Effector memory CD8-positive, alpha-beta T cell (primary cell): ENCODE results near the gene GHRH.

Experiments
- ATAC-seq: fragments of 150-1000 bp; cut with Tn5 transposase; replicated peaks from 2 replicates; pipeline ENCODE4 v1.10.0; 2021; ENCODE audit warnings: mild to moderate bottlenecking, moderate library complexity
- DNase-seq, 3 experiments: peaks; one replicate each; pipeline ENCODE4 v3.0.0; 2021
- H3K27ac Mint-ChIP-seq, 2 donors: one replicate each; pipeline ENCODE4 v1.8.0; 2022; ENCODE audit warnings: mild to moderate bottlenecking in 2 of 2, mixed read lengths in 2 of 2, moderate library complexity in 2 of 2
- H3K27me3 Mint-ChIP-seq, 2 donors: one replicate each; pipeline ENCODE4 v1.8.0; 2022; ENCODE audit warnings: mixed read lengths in 2 of 2
- H3K36me3 Mint-ChIP-seq: one replicate; pipeline ENCODE4 v1.8.0; 2022; ENCODE audit warnings: mild to moderate bottlenecking, moderate library complexity, mixed read lengths; ENCODE audit not compliant: insufficient read depth
- H3K4me1 Mint-ChIP-seq, 2 donors: one replicate each; pipeline ENCODE4 v1.8.0; 2022; ENCODE audit warnings: low read depth in 2 of 2, mixed read lengths in 2 of 2
- H3K4me3 Mint-ChIP-seq, 2 donors: one replicate each; pipeline ENCODE4 v1.8.0; 2022; ENCODE audit warnings: mild to moderate bottlenecking in 2 of 2, mixed read lengths in 2 of 2, moderate library complexity in 2 of 2
- H3K9me3 Mint-ChIP-seq, 2 donors: one replicate each; pipeline ENCODE4 v1.8.0; 2022; ENCODE audit warnings: mixed read lengths in 2 of 2

GHRH gene

GRCh38 chr20:37219751-37220668 lies 41.6 kb downstream of the GHRH start:
- Mint-ChIP-seq H3K4me3 (no peak overlapping the region), H3K27me3 (no peaks in the 10 kb centered on the region), H3K27ac (peak overlapping the region in 1 of 2 donors; percentile 71), H3K9me3 (no peaks in the 10 kb centered on the region), H3K4me1 (peaks cover 0 to 3% of the 10 kb centered on the region in 2 donors), H3K36me3 (peaks cover 90% of the 10 kb centered on the region)
- no peak for DNase-seq
- no peak for ATAC-seq

GRCh38 chr20:37218976-37219375 lies 42.6 kb downstream of the GHRH start:
- no peak overlapping the region for H3K27ac Mint-ChIP-seq
- no peaks in the 10 kb centered on the region for H3K9me3 Mint-ChIP-seq
- ATAC-seq = no peak
- H3K4me1 Mint-ChIP-seq = peaks cover 2 to 3% of the 10 kb centered on the region in 2 donors
- DNase-seq = no peak
- no peak overlapping the region for H3K4me3 Mint-ChIP-seq
- H3K27me3 Mint-ChIP-seq = no peaks in the 10 kb centered on the region
- H3K36me3 Mint-ChIP-seq = peaks cover 87% of the 10 kb centered on the region

- peaks cover 2 to 3% of the 10 kb centered on the region in 2 donors for H3K4me1 Mint-ChIP-seq
- DNase-seq = no peak
- no peaks in the 10 kb centered on the region for H3K9me3 Mint-ChIP-seq
- no peak for ATAC-seq
- H3K27ac Mint-ChIP-seq = no peak overlapping the region
- H3K4me3 Mint-ChIP-seq = no peak overlapping the region
- H3K27me3 Mint-ChIP-seq = no peaks in the 10 kb centered on the region
- peaks cover 87% of the 10 kb centered on the region for H3K36me3 Mint-ChIP-seq
Measured at GRCh38 chr20:37218441-37218840, 43.2 kb downstream of the GHRH start.

GRCh38 chr20:37209661-37210314 lies 51.8 kb downstream of the GHRH start:
- H3K36me3 Mint-ChIP-seq = peaks cover 87% of the 10 kb centered on the region
- no peaks in the 10 kb centered on the region for H3K9me3 Mint-ChIP-seq
- no peak overlapping the region for H3K4me3 Mint-ChIP-seq
- no peak overlapping the region for H3K27ac Mint-ChIP-seq
- ATAC-seq = no peak
- no peak for DNase-seq
- H3K27me3 Mint-ChIP-seq = no peaks in the 10 kb centered on the region
- peaks cover 0 to 2% of the 10 kb centered on the region in 2 donors for H3K4me1 Mint-ChIP-seq

- ATAC-seq = no peak
- Mint-ChIP-seq H3K27me3 (no peaks in the 10 kb centered on the region), H3K27ac (no peak overlapping the region), H3K36me3 (peaks cover 88% of the 10 kb centered on the region), H3K4me3 (no peak overlapping the region), H3K9me3 (no peaks in the 10 kb centered on the region), H3K4me1 (no peaks in the 10 kb centered on the region)
- no peak for DNase-seq
Measured at GRCh38 chr20:37209193-37209592, 52.4 kb downstream of the GHRH start.

GRCh38 chr20:37207171-37207570 lies 54.4 kb downstream of the GHRH start:
- H3K4me3 Mint-ChIP-seq = no peak overlapping the region
- no peak for DNase-seq
- H3K36me3 Mint-ChIP-seq = peaks cover 83% of the 10 kb centered on the region
- no peak overlapping the region for H3K27ac Mint-ChIP-seq
- no peaks in the 10 kb centered on the region for H3K9me3 Mint-ChIP-seq
- ATAC-seq = no peak
- H3K27me3 Mint-ChIP-seq = no peaks in the 10 kb centered on the region
- peaks cover 0 to 2% of the 10 kb centered on the region in 2 donors for H3K4me1 Mint-ChIP-seq

- H3K4me1 Mint-ChIP-seq = peaks cover 0 to 2% of the 10 kb centered on the region in 2 donors
- no peaks in the 10 kb centered on the region for H3K27me3 Mint-ChIP-seq
Measured at GRCh38 chr20:37205794-37206193, 55.8 kb downstream of the GHRH start.

GRCh38 chr20:37205130-37205529 lies 56.5 kb downstream of the GHRH start:
- no peaks in the 10 kb centered on the region for H3K9me3 Mint-ChIP-seq
- H3K4me1 Mint-ChIP-seq = peaks cover 0 to 2% of the 10 kb centered on the region in 2 donors
- H3K4me3 Mint-ChIP-seq = no peak overlapping the region
- peaks cover 85% of the 10 kb centered on the region for H3K36me3 Mint-ChIP-seq
- no peaks in the 10 kb centered on the region for H3K27me3 Mint-ChIP-seq
- DNase-seq (no peak), ATAC-seq (no peak)
- peak overlapping the region; percentile 9 to 62 for H3K27ac Mint-ChIP-seq

More at GRCh38 chr20:37205794-37206193, 55.8 kb downstream of the GHRH start:
- Mint-ChIP-seq H3K4me3 (no peak overlapping the region), H3K9me3 (no peaks in the 10 kb centered on the region), H3K36me3 (peaks cover 83% of the 10 kb centered on the region), H3K27ac (peak overlapping the region; percentile 9 to 62)
- no peak for ATAC-seq
- DNase-seq = no peak

- ATAC-seq (no peak), DNase-seq (no peak)
- peak overlapping the region; percentile 9 to 62 for H3K27ac Mint-ChIP-seq
- H3K9me3 Mint-ChIP-seq = no peaks in the 10 kb centered on the region
- no peak overlapping the region for H3K4me3 Mint-ChIP-seq
- H3K27me3 Mint-ChIP-seq = no peaks in the 10 kb centered on the region
- H3K36me3 Mint-ChIP-seq = peaks cover 88% of the 10 kb centered on the region
- H3K4me1 Mint-ChIP-seq = peaks cover 2 to 4% of the 10 kb centered on the region in 2 donors
Measured at GRCh38 chr20:37204056-37204455, 57.6 kb downstream of the GHRH start.

GRCh38 chr20:37202267-37202943 lies 59.2 kb downstream of the GHRH start:
- peak overlapping the region in 1 of 2 donors; percentile 64 for H3K27ac Mint-ChIP-seq
- DNase-seq (peak in 2 of 3 experiments; percentile 12 to 14), ATAC-seq (no peak)
- peaks cover 4 to 5% of the 10 kb centered on the region in 2 donors for H3K4me1 Mint-ChIP-seq
- H3K4me3 Mint-ChIP-seq = no peak overlapping the region
- H3K27me3 Mint-ChIP-seq = no peaks in the 10 kb centered on the region
- H3K9me3 Mint-ChIP-seq = no peaks in the 10 kb centered on the region
- peaks cover 83% of the 10 kb centered on the region for H3K36me3 Mint-ChIP-seq

- no peaks in the 10 kb centered on the region for H3K9me3 Mint-ChIP-seq
- peaks cover 77% of the 10 kb centered on the region for H3K36me3 Mint-ChIP-seq
- DNase-seq (no peak), ATAC-seq (no peak)
- no peaks in the 10 kb centered on the region for H3K27me3 Mint-ChIP-seq
- H3K4me1 Mint-ChIP-seq = peaks cover 10 to 11% of the 10 kb centered on the region in 2 donors
- no peak overlapping the region for H3K4me3 Mint-ChIP-seq
- H3K27ac Mint-ChIP-seq = no peak overlapping the region
Measured at GRCh38 chr20:37201827-37202162, 59.8 kb downstream of the GHRH start.
